Stimulated activated CD8-positive, alpha-beta memory T cell treated with anti-CD3 and anti-CD28 coated beads, Interleukin-15, amount 100 ng/mL, for 1 hour (primary cell): ENCODE measurements around the gene NEFH.
"Not testable (repeated sequence)": the region's sequence is repeated elsewhere in the genome, so short reads cannot be mapped to it uniquely, and the experiment has no call there.

Experiments used
- DNase-seq: peaks from one replicate; pipeline ENCODE4 v3.0.0-alpha.2; 2020; ENCODE audit warnings: low read depth

NEFH gene

GRCh38 chr22:29461263-29461662, 18.8 kb upstream of the NEFH start:
- DNase-seq, result no peak

GRCh38 chr22:29463629-29464028, 16.4 kb upstream of the NEFH start:
- no peak for DNase-seq

- no peak for DNase-seq
Measured at GRCh38 chr22:29464581-29464980, 15.4 kb upstream of the NEFH start.

- DNase-seq, result no peak
Measured at GRCh38 chr22:29469755-29470154, 10.3 kb upstream of the NEFH start.

GRCh38 chr22:29470159-29470855, 9.7 kb upstream of the NEFH start:
- peak; percentile 8 for DNase-seq

- no peak for DNase-seq
Measured at GRCh38 chr22:29473001-29473400, 7.0 kb upstream of the NEFH start.

GRCh38 chr22:29475550-29475949, 4.5 kb upstream of the NEFH start:
- DNase-seq, result no peak

- DNase-seq, result no peak
Measured at GRCh38 chr22:29476116-29476515, 3.9 kb upstream of the NEFH start.

GRCh38 chr22:29477723-29478318, 2.2 kb upstream of the NEFH start:
- no peak for DNase-seq

- DNase-seq, result no peak
Measured at GRCh38 chr22:29478326-29479276, 1.4 kb upstream of the NEFH start.

GRCh38 chr22:29480262-29480511, 169 bp downstream of the NEFH start:
- DNase-seq, result no peak

GRCh38 chr22:29480512-29481264, 670 bp downstream of the NEFH start:
- DNase-seq, result no peak

- no peak for DNase-seq
Measured at GRCh38 chr22:29481265-29482000, 1.4 kb downstream of the NEFH start.

- no peak for DNase-seq
Measured at GRCh38 chr22:29482253-29482652, 2.2 kb downstream of the NEFH start.

- DNase-seq, result no peak
Measured at GRCh38 chr22:29482726-29483125, 2.7 kb downstream of the NEFH start.

- DNase-seq, result no peak
Measured at GRCh38 chr22:29483254-29483653, 3.2 kb downstream of the NEFH start.

GRCh38 chr22:29484642-29485041, 4.6 kb downstream of the NEFH start:
- no peak for DNase-seq

- no peak for DNase-seq
Measured at GRCh38 chr22:29485448-29485847, 5.4 kb downstream of the NEFH start.

GRCh38 chr22:29487426-29487986, 7.5 kb downstream of the NEFH start:
- DNase-seq, result no peak

- not testable (repeated sequence) for DNase-seq
Measured at GRCh38 chr22:29489127-29489780, 9.2 kb downstream of the NEFH start.

- no peak for DNase-seq
Measured at GRCh38 chr22:29491012-29491411, 11.0 kb downstream of the NEFH start.
